ENCODE results near the gene SPTAN1.
"Not testable (repeated sequence)": the region's sequence is repeated elsewhere in the genome, so short reads cannot be mapped to it uniquely, and the experiment has no call there.

The SPTAN1 gene

DNA sequence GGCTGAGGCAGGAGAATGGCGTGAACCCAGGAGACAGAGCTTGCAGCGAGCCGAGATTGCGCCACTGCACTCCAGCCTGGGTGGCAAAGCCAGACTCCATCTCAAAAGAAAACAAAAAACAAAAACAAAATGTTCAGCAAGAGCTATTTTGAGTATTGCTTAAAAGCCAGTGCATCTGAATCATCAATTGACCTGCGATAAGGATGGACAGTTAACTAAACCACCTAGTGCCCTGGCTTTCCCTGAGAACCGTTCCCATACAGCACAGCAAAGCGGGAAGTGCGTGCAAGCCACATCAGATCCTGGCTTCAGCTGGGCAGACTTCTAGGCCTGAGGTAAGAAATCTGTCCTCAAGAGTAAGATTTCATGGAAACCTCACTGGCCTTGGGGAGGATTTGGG lies 101.5 kb downstream of the SPTAN1 start:
- no peak for DNase-seq (ENCODE audit: low spot score)
- TF ChIP-seq, protein P1, sequence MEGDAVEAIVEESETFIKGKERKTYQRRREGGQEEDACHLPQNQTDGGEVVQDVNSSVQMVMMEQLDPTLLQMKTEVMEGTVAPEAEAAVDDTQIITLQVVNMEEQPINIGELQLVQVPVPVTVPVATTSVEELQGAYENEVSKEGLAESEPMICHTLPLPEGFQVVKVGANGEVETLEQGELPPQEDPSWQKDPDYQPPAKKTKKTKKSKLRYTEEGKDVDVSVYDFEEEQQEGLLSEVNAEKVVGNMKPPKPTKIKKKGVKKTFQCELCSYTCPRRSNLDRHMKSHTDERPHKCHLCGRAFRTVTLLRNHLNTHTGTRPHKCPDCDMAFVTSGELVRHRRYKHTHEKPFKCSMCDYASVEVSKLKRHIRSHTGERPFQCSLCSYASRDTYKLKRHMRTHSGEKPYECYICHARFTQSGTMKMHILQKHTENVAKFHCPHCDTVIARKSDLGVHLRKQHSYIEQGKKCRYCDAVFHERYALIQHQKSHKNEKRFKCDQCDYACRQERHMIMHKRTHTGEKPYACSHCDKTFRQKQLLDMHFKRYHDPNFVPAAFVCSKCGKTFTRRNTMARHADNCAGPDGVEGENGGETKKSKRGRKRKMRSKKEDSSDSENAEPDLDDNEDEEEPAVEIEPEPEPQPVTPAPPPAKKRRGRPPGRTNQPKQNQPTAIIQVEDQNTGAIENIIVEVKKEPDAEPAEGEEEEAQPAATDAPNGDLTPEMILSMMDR (IDR thresholded peaks at IDR 0.05; ENCODE audit: borderline replicate concordance, control extremely low read depth, extremely low read depth, insufficient read depth, missing control alignments): no peak
- in situ Hi-C loops (cut with MboI; ENCODE audit: low sequenced_read_pairs, unreplicated experiment): no loop called here

DNA sequence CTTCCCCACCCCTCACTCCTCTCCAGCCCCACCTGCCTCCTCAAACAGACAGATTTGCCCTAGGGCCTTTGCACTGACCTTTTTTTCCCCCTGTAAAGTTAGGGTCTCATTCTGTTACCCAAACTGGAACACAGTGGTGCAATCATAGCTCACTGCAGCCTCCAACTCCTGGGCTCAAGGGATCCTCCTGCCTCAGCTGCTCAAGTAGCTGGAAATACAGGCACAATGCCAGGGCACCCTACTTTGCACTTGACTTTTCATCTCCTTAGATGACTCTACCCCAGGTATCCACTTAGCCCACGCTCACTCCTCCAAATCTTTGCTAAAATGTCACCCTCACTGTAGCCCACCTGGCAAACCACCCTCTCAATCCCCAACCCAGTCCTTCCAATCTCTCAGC lies 102.1 kb downstream of the SPTAN1 start:
- no peak for DNase-seq (ENCODE audit: low spot score)
- in situ Hi-C loops (cut with MboI; ENCODE audit: low sequenced_read_pairs, unreplicated experiment): no loop called here
- TF ChIP-seq, protein P1 (IDR thresholded peaks at IDR 0.05; ENCODE audit: borderline replicate concordance, control extremely low read depth, extremely low read depth, insufficient read depth, missing control alignments): no peak

DNA sequence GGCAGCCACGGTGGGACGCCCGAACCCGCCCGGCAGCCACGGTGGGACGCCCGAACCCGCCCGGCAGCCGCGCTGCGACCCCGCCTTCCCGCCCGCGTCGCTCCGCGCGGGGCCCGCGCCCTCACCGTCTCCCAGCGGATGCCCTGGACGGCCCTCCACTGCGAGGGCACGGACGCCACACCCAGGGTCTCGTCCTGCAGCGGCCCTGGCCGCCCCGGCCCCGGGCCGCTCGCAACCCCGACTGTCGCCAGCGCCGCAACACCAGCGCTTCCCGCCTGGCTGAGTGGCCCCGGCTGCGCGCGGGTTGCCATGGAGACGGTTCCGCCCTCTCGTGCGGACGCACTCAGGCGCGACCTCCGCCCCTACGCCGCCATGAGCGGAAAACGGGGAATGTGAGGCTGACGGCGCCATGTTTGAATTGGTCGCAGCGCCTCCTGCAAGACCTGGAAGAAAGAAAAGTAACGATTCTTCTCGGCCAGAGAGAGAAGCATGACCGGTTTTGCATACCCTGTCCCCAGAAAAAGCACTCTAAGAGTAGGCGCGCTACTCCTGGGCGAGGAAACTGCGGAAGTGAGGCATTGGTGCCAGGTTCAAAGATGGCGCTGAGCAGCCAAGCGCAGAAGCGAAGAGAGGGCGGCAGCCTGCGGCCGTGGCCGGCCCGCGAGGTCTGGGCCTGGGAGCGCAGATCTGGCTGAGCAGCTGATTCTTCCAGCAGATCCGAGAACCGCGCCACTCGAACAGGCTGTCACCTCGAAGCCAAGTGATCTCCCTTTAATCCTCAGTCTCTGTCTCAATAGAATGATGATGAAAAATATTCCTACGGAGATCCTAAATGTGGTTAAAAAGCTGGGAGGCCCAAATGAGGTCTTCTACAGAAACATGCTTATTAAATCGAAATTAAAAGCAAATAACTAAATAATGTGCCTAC lies 104.3 kb downstream of the SPTAN1 start, which contains the start of gene DYNC2I2:
Gene DYNC2I2 (minus strand): TSS at position 432 of the 928 bp plus-strand sequence. CDS start 121 bp downstream, at position 311.
- TF ChIP-seq, protein P1 (IDR thresholded peaks at IDR 0.05; ENCODE audit: borderline replicate concordance, control extremely low read depth, extremely low read depth, insufficient read depth, missing control alignments): no peak
- in situ Hi-C loops (cut with MboI; ENCODE audit: low sequenced_read_pairs, unreplicated experiment): no loop called here
- DNase-seq (ENCODE audit: low spot score): peak; percentile 89

DNA sequence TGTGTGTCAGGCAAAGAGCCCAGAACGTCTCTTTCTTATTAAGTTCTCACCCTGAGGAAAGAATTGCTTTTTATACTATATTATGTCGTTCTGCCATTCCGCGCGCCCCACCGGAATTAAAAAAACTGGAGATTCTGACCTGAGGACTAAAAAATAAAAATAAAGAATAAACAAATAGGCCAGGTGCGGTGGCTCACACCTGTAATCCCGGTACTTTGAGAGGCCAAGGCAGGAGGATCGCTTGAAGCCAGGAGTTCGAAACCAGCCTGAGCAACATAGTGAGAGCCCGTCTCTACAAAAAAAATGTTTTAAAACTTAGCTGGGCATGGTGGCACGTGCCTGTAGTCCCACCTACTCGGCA lies 104.9 kb downstream of the SPTAN1 start:
- TF ChIP-seq, protein P1 (IDR thresholded peaks at IDR 0.05; ENCODE audit: borderline replicate concordance, control extremely low read depth, extremely low read depth, insufficient read depth, missing control alignments): no peak
- DNase-seq (ENCODE audit: low spot score): no peak
- in situ Hi-C loops (cut with MboI; ENCODE audit: low sequenced_read_pairs, unreplicated experiment): no loop called here

DNA sequence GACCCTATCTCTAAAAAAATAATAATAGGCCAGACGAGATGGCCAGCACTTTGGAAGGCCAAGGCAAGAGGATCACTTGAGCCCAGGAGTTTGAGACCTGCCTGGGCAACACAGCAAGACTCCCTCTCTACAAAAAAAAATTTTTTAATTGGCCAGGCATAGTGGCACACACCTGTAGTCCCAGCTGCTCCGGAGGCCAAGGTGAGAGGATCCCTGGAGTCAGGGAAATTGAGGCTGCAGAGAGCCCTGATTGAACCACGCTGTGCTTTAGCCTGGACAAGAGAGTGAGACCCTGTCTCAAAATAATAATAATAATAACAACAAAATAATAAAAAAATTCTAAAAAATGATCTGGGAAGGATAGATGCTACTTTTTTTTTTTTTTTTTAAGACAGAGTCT lies 105.4 kb downstream of the SPTAN1 start:
- DNase-seq (ENCODE audit: low spot score): no peak
- in situ Hi-C loops (cut with MboI; ENCODE audit: low sequenced_read_pairs, unreplicated experiment): no loop called here
- TF ChIP-seq, protein P1 (IDR thresholded peaks at IDR 0.05; ENCODE audit: borderline replicate concordance, control extremely low read depth, extremely low read depth, insufficient read depth, missing control alignments): no peak

DNA sequence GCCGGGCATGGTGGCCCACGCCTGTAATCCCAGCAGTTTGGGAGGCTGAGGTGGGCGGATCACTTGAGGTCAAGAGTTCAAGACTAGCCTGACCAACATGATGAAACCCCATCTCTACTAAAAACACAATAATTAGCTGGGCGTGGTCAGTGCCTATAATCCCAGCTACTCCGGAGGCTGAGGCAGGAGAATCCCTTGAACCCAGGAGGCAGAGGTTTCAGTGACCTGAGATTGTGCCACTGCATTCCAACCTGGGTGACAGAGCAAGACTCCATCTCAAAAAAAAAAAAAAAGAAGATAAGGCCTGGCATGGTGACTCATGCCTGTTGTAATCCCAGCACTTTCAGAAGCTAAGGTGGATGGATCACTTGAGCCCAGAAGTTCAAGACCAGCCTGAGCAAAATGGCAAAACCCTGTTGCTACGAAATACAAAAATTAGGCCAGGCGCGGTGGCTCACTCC lies 114.1 kb downstream of the SPTAN1 start:
- in situ Hi-C loops (cut with MboI; ENCODE audit: low sequenced_read_pairs, unreplicated experiment); DNase-seq (ENCODE audit: low spot score): not testable (repeated sequence)

DNA sequence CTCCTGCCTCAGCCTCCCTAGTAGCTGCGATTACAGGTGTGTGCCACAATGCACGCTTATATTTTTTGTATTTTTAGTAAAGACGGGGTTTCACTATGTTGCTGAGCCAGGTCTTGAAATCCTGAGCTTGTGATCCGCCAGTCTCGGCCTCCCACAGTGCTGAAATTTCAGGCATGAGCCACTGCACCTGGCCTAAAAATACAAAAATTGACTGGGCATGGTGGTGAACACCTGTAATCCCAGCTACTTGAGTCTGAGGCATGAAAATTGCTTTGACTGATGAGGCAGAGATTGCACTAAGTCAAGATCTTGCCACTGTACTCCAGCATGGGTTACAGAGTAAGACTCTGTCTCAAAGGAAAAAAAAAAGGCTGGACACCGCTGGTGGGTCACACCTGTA lies 117.4 kb downstream of the SPTAN1 start:
- in situ Hi-C loops (cut with MboI; ENCODE audit: low sequenced_read_pairs, unreplicated experiment): no loop called here
- no peak for DNase-seq (ENCODE audit: low spot score)

More for the DNA sequence above, 117.4 kb downstream of the SPTAN1 start:
- TF ChIP-seq, protein P1 (IDR thresholded peaks at IDR 0.05; ENCODE audit: borderline replicate concordance, control extremely low read depth, extremely low read depth, insufficient read depth, missing control alignments): no peak

Data from GM13976 (cell line).